DMS79 (cell line): ENCODE measurements around the gene ADAMTS2.
"Not testable (repeated sequence)": the region's sequence is repeated elsewhere in the genome, so short reads cannot be mapped to it uniquely, and the experiment has no call there.

Source experiments
- DNase-seq: peaks from one replicate; lab custom pipeline; 2025; lab: John Stamatoyannopoulos, UW

ADAMTS2 gene

GRCh38 chr5:179325296-179326031 is 19.8 kb downstream of the ADAMTS2 start:
- DNase-seq: no peak

DNA sequence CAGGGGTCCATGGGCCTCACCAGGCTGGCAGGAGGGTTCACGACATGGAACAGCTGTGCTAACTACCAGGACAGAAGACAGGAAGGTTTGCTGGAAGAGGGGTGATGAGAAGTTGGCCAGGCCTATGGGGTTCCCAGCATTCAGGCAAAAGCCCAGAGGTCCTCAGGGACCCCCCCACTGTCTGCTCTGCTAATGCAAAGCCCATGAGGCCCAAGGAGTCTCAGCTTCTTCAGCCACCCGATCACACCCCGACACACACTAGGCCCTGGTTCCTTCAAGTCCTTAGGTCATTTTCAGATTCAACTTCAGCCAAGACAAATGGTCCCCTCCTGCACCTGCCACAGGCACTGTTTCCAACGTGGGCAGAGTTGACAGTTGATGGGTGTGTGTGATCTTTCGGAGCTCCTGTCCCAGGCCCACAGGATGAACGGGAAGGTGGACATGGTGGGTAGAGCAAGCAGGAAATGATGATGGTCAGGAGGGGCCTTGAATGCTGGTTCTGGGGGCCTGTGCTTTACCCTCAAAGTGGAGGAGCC is 20.4 kb downstream of the ADAMTS2 start:
- no peak for DNase-seq

- not testable (repeated sequence) for DNase-seq
These were observed 20.9 kb downstream of the ADAMTS2 start for GRCh38 chr5:179324316-179324715.

DNA sequence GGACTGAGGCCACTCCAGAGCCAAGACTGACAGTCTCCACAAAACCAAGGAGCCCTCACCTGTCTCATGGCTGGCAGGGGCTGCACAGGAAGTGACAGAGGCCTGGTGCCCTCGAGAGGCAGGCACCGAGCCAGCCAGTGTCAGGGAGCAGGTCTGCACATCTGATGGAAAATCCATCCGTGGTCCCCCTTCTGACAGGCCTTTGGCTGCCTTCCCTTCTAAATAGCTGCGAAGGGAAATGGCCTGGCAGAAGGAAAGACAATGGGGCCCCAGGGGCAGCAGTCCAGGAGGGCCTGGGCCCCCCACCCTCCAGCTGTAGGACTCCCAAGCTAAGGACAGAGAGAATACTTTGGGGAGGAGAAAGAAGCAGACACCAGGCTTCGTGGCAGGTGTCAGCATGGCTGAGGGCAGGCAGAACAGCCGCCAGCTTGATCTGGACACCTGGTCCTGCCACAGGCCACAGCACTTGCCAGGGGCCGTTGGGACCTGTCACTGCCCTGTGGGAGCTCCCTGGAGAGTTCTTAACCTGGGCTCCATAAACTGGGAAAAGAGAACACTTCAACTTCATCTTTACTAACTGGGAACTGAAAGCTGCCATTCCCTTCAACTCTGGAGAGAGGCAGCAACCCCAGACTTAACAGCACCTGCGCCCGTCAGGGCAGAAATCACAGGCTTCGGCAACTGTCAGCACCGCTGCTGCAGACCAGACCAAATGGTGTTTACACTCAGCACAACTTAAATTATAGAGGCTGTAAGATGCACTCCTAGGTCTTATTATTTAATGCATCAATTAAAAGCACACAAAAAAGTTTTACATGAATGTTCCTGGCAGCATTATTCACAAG is 22.0 kb downstream of the ADAMTS2 start:
- DNase-seq: peak; percentile 28

DNA sequence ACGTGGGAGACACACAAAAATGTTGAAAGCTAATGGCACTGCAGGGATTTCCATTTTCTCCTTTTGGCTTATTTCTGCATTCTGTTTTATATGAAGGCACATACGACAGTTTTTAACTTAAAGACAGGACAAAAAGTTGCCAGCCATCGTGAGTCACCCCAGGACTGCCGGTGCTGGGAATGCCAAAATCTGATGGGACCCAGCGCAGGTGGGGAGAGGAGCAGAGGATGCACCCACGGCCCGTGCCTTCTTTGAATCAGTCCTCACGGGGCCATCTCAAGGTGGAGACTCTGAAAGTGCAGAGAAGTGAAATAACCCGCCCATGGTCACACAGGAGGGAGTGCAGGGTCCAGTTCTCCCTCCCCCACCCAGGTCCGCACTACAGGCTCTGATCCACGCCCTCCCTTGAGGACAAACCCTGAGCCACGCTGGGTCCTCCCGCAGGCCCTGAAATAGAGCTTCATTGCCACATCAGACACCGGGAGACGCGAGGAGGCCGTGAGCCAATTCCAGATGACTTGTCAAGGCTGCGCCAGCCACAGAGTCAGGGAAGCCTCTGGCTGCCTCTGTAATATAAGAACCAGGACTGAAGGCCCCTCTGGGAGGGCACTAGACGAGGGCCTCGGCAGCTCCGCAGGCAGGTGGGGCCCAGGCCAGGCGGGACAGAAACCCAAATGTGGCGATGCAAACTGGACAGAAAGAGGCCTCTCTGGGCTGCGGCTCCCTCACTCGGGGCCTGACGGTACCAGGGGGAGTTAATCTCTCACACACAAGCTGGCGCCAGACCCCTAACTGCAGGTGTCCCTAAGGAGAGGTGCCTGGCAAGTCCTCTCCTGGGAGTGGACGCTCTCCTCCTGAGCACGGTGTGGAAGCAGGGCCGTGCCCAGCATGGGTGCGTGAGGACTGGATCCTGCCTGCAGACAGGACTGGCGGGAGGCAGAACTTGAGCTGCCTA is 22.9 kb downstream of the ADAMTS2 start:
- DNase-seq: no peak

- DNase-seq: no peak
These were observed 23.9 kb downstream of the ADAMTS2 start for GRCh38 chr5:179321206-179321987.

- no peak for DNase-seq
These were observed 25.4 kb downstream of the ADAMTS2 start for GRCh38 chr5:179319741-179320281.

GRCh38 chr5:179319123-179319522 is 26.1 kb downstream of the ADAMTS2 start:
- DNase-seq: no peak

- no peak for DNase-seq
These were observed 26.9 kb downstream of the ADAMTS2 start for GRCh38 chr5:179318221-179318955.

GRCh38 chr5:179317411-179318220 is 27.6 kb downstream of the ADAMTS2 start:
- DNase-seq: no peak

DNA sequence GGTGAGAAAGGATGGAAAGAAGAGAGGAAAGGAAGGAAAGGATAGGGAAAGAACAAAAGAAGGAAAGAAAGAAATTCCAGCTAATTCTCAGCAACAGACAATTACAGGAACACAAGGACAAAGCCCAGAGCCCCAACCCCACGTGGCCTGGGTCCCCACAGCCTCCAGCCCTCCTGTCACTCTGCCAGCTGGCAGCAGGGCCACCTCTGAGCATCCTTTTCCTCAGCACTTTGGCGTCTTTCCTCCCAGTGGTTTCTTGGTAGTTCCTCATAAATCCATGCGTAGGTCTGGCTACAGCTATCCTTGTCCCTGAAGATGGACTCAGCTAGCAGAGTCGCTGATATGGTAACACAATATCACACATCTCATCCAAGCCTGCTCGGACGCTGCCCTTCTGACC is 28.3 kb downstream of the ADAMTS2 start:
- no peak for DNase-seq

DNA sequence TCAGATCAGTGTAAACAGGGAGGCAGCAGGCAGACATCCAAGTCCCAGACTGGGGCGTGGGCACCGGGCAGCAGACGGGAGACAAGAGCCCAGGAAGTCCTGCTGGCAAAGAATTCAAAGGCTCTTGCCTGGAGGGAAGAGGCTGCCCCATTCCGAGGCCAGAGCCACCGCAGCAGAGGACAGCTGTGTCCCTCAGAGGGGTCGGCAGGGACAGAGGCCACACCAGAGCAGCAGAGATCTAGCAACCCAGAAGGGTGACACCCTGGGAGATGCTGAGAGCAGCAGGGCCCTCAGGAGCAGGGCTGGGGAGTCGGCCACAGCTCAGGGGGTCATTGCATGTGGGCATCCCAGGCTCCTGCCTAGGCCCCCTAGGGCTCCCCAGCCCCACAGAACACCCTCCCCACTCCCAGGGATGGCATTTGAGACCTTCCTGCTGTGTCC is 29.1 kb downstream of the ADAMTS2 start:
- no peak for DNase-seq

- no peak for DNase-seq
These were observed 29.8 kb downstream of the ADAMTS2 start for GRCh38 chr5:179315356-179315890.

- no peak for DNase-seq
These were observed 30.5 kb downstream of the ADAMTS2 start for GRCh38 chr5:179314606-179315355.

DNA sequence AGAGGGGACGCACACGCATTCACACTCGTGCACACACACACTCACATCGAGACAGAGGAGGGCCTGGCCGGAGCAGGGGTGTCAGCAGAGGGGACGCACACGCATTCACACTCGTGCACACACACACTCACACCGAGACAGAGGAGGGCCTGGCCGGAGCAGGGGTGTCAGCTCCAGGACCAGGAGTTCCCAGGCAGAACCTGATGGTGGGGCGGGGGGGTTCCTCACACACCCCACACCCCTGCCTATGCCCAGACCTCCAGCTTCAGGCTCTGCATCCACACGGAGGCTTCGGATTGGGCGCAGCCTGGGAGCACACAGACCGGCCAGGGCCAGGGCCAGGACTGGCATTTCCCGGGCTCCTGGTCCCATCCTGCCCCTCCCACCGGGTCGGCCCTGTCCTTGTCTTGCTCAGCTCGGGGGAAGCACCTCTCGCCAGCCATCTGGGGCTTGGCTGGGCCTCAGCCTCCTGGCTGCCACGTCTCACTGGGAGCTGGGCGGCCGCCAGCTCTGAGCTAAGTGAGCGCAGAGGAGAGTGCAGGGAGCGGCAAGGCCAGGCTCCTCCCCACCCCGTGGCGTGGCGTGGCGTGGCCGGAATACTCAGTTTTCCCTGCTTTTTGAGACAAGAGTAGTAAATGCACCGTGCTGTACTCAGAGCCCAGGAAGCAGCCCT is 31.3 kb downstream of the ADAMTS2 start:
- peak; percentile 48 for DNase-seq

GRCh38 chr5:179312557-179313235 is 32.6 kb downstream of the ADAMTS2 start:
- no peak for DNase-seq

GRCh38 chr5:179311581-179311980 is 33.7 kb downstream of the ADAMTS2 start:
- DNase-seq: no peak
